C1 segment of cervical spinal cord (tissue), 14 donors: ENCODE measurements around the gene ALOXE3.
A peak's percentile ranks its signal among the peaks of the same experiment; 100 is the strongest.
"Not testable (repeated sequence)": the region's sequence is repeated elsewhere in the genome, so short reads cannot be mapped to it uniquely, and the experiment has no call there.

ENCODE experiments used
- DNase-seq, 14 donors: peaks; one replicate each; lab custom pipeline; 2025; lab: John Stamatoyannopoulos, UW

The ALOXE3 gene

DNA sequence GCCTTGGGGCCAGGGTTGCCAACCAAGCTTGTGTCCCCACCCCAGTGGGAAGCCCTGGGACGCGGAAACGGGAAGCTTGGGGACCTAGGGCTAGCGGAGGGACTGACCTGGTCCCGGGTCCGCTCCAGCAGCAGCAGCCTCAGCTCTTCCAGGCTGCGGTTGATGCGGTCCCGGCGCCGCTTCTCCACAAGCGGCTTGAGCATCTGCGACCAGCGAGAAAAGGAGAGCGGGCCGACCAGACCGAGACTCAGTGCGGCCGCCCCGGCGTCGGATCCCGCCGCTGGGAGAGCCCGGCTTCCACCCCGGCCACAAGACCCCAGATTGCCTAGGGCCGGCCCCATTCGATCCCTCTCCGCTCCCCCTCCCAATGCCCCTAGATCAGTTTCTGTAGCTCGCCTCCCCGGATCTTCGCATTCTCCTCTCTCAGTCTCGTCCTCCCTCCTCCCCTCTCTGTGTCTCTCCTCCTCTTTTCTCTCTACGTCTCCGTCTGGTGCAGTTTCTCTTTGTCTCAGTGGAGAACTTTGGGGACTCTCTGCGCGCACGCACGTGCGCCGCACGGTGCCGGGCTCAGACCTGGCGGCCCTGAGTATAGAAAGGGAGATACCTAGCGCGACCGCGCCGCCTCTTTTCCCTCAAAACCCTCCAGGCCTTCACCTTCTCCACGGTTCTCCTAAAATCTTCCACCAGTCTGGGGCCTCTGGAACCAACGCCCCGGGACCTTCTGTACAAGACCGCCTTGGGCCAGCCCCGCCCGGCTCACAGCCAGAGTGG lies 4.8 kb upstream of the ALOXE3 start:
- DNase-seq, result peak in 1 of 14 donors; percentile 35

DNA sequence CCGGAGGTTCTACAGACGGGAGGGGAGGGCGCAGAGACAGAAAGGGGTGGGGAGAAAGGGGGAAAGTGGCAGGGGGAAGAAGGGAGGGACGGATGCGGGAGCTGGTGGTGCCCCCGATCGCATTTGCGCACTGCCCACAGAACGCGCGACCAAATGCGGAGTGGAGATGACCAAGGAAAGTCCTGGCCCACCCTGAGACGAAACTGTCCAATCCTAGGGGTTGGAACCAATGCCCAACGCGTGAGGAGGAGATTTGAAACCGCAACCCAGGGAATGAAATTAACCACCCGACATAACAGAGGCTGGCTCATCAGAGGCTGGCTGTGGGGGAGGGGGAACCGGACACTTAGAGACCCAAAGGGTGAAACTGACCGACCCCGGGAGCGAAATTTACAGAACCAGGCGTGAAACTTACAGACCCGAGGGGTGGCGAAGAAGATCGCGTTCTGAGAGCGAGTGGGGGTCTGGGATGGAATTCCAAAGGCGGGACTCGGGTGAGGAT lies 4.2 kb upstream of the ALOXE3 start:
- peak in 1 of 14 donors; percentile 43 for DNase-seq

DNA sequence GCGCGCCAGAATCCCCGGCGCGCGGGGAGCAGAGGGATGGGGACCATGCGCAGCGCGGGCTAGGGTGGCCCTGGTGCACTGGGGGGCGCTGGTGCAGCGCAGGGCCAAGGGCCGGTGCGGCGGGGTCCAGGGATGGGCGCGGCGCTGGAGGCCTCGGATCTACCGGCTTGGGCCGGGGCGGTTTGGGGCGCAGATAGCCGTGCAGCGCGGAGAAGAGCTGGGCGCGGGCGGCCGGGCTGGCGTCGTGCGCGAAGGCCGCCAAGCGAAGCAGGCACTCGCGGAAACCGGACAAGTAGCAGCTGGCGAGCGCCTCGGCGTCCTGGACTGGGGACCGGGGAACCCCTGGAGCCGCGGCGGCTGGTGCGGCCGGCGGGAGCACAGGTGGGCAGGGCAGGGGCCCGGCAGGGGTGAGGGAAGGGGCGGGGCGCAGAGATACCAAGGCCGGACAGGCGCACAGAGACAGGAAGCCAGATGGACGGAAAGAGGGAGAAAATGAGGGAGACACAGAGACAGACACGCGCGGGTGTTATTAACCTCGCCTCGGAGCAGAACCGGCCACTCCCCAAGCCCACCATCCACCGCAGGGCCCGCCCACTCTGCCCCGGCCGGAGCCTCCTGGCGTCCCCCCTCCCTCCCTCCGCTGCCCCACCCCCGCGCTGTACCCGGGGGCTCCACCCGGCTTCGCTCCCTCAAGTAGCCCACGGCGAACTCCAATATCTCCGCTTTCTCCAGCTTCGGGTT lies 3.5 kb upstream of the ALOXE3 start:
- DNase-seq, result peak in 9 of 14 donors; percentile 31 to 73 (median 49)

DNA sequence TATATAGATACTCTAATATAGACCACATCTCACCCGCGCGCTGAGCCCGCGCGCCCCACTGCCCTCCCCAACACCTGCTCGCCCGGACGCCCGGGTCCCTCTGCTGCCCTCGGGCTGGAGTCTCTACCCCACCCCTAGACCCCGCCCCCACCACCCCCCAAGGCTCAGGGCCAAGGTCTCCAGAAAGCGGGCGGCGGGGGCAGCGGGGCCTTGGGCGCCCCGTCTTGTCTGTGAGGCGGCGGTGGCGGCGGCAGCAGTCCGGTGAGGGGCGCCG lies 3.0 kb upstream of the ALOXE3 start:
- DNase-seq, result no peak

DNA sequence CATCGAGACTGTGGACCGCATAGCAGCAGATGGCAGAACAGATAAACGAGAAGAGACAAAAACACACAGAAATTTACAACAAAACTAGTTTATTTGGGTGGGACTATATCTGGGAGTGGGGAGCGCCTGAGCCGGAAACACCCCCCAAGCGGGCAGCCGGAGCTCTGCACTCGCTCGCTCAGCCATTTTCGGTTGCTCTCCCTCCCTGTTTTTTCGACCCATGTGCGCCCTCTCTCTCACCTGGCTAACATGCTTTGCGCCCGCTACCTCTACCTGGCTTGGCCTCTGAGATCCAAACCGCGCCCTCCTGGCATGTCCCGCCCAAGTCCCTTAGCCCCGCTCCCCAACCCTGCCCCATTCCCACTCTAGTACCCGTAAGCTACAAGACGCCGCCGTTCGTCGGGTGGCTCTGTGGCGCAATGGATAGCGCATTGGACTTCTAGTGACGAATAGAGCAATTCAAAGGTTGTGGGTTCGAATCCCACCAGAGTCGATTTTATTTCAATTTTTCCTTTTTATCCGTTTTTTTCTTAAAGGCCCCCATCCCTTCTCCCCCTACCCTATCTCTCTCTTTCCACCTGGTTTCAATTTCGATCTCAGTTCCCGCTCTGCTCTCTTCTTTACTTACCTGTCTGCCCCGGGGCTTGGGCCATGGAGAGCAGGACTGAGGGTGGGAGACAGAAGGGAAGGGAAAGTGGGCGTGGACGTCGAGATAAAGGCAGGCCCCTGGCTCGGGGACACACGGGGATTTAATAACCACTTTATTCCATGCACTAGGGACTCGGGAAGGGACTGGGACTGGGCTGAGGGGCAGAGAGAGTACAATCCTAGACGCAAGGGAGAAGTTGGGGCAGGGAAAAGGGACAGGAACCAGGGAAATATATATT lies 2.4 kb upstream of the ALOXE3 start:
- DNase-seq, result peak in 9 of 14 donors; percentile 18 to 67 (median 60)

DNA sequence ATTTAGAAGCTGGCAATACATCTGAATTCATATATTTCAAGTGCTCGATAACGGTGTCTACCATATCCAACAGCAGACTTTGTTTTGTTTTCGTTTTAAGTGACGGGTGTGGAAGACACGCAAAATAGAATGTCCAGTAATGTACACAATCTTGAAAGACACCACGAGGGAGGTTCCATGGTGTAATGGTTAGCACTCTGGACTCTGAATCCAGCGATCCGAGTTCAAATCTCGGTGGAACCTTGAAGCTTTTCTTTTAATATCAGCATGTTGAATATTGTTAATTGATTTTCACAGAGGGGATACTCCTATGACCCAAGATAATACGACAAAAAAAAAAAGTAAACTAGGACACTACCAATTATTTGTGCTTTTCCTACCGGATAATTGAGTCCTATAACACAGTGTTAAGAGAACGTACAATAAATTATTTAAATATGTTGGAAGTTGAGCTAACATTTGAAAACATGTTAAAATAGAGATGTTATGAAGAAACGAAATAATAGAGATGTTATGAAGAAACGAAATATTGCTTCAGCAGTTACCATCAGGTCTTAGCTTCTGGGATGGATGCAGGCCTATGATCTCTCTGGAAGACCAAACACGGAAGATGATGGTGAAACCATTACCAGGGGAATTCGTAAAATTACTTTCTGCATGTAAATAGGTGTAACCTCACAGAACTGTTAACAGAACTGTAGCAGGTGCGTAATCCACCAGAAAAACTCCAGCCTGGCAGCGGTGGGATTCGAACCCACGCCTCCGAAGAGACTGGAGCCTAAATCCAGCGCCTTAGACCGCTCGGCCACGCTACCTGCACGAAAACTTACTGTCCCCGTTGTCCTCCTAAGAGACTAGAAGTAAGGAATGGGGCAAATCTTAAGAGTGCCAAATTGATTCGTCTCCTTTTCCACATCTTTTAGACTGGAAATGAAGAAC lies 1.5 kb upstream of the ALOXE3 start:
- DNase-seq, result peak in 12 of 14 donors; percentile 44 to 84 (median 66)

DNA sequence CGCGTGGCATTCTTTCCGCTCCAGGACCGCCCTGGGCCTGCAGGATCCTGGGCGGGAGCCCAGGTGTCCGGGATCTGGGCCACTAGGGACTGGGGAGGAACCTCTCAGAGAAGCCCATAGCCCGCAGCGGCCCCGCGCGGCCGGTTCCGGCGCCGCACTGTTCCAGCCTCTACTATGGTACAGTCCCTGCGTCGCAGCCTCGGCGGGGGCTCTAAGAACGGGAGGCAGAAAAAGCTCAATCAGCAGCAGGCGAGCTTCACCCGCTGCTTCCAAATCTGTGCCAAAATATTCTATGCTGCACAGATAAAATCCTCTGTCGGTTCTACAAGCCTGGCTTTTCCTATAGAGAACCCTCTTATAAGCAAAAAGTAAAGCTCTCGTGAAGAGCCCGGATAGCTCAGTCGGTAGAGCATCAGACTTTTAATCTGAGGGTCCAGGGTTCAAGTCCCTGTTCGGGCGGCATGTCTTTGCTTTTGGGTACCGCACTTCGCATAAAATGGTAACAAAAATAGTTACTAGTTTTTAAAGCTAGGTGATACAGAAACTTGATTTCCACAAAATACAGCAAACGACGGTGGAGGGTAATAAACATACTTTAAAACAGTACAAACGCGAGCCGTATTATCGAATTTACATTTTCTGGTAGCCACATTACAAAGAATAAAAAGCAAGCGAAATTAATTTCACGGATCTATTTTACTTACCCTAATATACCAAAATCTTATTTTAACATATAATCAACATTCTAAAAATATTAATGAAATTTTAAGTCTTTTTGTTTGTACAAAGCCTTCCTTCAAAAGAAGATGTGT lies 661 bp upstream of the ALOXE3 start:
- DNase-seq, result peak in 13 of 14 donors; percentile 27 to 93 (median 82)

DNA sequence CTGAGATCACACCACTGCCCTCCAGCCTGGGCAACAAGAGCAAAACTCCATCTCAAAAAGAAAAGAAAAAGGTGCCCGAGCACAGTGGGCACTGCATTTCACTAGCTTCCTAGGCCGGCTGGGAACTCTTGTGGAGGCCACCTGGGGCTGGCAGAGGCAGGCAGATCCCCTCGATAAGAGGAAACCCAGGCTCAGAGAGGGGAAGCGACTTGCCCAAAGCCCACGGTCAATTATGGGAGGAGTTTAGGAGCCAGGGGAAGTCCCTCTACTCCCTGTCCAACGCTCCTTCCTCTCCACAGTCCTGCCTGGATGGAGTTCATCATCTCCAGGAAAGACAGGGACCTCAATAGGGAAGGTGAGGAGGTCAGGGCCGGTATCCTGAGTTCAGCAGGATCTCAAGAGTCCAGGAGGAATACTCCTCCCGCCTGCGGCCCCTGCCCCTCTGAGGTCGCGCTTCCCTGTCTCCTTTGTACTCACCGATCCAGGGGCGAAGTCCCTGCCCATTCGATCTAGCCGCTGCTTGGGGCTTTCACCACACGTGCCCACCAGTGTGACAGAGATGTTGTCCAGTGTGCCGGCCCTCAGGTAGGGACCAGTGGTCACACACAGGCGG lies 841 bp downstream of the ALOXE3 start:
- no peak for DNase-seq

DNA sequence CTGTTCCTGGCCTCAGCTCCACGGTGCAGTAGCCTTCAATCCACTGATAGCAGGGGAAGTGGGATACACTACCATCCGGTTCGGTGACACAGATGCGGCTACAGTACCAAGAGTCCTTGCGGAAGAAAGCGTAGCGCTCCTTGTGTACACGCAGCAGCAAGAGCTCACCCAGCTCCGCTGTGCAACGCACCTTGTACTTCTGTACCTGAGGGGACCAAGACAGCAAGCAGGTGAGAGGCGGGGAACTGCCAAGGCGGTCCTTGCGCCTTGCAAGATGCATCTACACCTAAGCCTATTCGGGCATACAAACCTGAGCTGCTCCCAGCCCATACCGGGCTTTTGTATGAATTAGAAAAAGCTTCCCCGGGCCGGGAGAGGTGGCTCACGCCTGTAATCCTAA lies 1.5 kb downstream of the ALOXE3 start:
- no peak for DNase-seq

DNA sequence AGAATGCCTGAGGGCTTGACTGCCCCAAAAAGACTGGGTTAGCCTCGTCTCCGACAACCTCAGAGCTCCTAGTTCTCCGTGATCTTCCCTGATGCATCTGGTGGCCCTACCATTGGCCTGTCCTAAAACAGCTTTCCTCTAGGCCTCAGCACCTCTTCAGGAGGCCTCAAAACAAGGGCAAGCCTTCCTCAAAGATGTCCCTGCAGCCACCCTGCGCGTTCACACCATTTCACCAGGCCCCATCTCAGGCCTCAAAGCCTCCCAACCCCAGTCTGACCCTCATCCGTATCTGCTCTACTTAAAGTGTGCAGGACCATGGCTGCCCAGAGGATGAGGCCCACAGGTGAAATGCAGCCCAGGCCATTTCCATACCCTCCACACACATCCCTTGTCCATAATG lies 7.4 kb downstream of the ALOXE3 start:
- no peak for DNase-seq

DNA sequence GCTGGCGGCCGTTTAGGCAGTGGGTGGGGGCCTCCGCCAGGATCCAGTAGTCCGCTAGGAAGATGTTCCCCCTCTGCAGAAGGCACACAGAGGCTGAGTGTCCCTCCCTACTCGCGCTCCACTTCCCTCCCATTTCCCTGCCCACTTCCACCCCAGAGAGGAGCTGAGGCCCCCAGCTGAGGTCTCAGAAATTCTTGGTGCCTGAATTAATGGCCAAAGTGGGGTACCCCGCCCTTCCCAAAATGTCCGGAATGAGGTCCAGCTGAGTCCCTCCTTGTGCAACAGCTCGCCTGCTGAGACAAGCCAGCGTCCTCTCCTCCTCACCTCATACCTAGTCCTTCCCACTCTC lies 7.9 kb downstream of the ALOXE3 start:
- no peak for DNase-seq

DNA sequence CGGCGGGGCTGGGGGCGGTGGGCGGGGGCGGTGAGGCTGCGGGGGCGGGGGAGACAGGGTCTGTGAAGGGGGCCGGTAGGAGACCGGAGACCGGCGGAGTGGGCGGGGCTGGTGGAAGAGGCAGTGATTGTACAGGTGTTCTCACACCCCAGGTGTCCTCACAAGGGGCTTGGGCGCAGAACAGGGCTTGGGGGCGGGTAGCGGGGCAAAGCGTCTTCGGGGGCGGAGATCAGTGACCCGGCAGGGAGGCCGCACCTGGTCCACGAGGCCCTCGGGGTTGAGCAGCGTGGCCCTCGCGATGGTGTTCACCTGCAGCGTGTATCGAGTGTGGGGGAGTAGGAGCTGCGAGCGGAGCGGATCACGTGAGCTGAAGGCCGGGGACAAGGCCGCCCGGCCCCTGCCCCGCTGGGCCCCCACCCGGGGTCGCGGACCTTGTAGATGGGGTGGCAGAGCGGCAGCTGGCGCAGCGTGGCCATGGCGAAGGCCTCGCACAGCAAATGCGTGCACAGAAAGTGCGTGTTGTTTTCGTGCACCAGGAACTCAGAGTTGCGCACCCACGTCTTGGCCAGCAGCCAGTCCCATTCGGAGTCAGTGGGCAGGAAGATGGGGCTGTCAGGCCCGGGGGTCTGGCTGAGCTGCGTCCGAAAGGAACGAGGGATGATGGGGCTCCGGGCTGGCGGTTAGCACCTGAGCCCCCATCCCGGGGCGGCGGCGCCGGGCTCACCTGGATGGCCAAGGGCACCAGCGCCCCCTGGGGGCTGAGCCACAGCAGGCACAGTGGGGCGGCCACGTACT lies 8.5 kb downstream of the ALOXE3 start:
- DNase-seq, result peak in 2 of 14 donors; percentile 8 to 11

DNA sequence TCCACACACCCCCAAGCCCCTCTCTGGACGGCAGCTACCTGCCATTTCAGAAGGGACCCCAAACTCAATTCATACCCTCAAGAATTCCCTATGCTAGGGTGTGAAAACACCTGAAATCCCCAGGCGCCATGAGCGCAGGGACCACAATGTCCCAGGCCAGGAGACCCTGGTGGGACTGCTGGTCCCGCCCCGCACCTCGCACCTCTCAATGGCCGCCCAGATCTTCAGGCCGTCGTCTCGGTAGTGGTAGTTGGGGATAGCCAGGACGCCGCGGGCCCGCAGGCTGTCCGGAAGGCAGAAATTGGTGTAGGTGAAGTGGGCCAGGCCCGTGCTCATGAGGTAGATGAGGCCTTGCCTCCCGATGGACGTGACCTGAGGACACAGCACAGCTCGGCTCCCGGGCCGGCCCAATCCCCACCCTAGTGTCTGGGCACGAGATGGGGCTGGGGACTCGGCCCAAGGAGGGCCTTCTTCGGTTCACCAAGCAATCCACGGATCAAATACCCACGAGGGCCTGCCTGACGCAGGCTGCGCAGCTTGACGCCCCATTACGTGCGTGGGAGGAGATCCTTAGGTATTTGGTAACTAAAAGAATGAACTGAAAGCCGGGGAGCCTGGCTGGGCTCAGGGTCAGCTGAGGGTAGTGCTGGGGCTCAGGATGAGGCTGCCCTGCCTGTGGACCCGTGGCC lies 9.2 kb downstream of the ALOXE3 start:
- no peak for DNase-seq

DNA sequence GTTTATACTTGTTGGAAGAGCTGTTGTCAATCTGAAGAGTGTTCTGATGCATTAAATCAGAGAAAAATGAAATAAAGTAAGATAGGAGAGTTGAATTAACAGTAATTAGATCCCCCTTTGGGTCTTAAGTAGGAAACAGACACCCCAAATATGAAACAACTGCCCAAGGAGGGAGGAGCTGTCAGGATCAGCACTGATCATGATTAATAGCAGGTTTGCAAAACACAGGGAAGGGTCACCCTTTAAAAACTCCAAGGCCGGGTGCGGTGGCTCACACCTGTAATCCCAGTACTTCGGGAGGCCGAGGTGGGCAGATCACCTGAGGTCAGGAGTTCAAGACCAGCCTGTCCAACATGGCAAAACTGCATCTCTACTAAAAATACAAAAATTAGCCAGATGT lies 11.3 kb downstream of the ALOXE3 start:
- DNase-seq, result not testable (repeated sequence)

DNA sequence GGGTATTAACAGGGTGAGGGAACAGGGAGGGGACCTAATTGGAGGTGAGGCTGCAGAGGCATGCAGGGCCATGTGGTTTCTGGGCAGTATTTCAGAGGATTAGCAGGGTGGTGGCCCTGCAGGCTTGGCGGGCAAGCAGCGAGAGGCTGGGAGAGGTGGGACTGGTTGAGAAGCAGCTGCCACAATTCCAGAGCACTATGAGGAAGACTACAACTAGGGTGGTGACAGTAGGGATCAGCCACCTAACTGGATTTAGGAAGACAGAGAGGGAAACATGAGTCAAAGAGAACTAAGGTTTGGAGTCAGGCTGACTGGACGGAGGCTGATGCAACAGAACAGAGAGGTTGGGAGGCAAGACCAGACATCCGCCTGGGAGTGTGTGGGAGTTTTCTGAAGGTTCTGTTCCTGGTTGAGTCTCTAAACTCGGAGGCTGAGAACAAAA lies 12.3 kb downstream of the ALOXE3 start:
- no peak for DNase-seq

DNA sequence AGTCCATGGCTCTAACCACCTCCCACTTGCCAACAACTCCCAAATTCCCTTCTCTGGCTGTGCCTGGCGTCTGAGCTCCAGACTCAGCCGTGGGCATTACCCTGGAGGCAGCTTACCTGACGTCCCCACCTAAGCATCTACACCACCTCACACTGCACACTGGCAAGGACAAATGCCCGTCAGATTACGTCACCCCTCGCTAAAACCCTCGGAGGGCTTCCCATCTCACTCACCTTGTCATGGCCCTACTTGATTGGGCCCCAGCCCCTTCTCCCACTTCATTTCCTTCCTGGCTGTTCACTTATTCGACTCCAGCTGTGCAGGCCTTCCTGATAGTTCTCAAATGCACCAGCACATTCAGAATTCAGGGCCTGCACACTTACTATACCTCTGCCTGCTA lies 13.4 kb downstream of the ALOXE3 start:
- no peak for DNase-seq

DNA sequence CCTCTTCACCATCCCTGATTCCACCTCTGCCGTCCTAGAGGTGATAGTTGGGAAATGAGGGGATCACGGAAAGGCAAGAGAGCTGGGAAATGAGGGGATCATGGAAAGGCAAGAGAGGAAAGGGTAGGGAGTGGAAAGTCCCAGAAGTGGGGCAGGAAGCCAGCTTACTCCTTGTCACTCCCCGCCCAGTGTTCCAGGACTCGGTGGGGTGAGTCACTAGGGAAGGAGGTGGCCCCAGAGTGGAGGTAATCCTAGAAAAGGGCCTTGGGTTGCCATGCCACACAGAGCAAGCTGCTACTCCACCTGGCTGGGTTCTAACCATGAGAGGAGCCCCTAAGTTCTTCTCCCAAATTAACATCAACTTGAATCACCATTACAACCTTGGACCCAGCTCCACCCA lies 14.8 kb downstream of the ALOXE3 start:
- DNase-seq, result no peak

DNA sequence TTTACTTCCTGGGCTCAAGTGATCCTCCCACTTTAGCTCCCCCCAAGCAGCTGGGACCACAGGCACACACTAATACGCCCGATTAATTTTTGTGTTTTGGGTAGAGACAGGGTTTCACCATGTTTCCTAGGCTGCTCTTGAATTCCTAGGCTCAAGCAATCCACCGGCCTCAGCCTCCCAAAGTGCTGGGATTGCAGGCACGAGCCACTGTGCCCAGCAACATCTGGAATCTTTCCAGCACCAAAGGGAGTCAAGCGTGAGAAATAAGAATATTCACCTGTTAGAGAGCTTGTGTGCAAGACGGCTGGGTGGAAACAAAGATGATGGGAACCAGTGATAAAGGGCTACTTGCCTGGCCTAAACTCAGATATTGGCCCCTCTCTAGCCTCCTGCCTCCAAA lies 16.6 kb downstream of the ALOXE3 start:
- DNase-seq, result no peak
